Osteocyte (in vitro differentiated cells): ENCODE data around the gene TBCEL. TPM values are rescaled to one million over a fixed set of nuclear protein-coding genes. Genes with fewer than 3 reads are reported as not detected.

ENCODE experiments used
- DNase-seq: peaks from one replicate; pipeline ENCODE4 v3.0.0; 2021; ENCODE audit warnings: mixed read lengths; ENCODE audit not compliant: unreplicated experiment; ENCODE audit errors: extremely low spot score
- H3K27ac Mint-ChIP-seq: one replicate; pipeline ENCODE4 v1.8.0; 2021; ENCODE audit warnings: mild to moderate bottlenecking, mixed read lengths; ENCODE audit not compliant: unreplicated experiment
- H3K27me3 Mint-ChIP-seq: one replicate; pipeline ENCODE4 v1.8.0; 2021; ENCODE audit warnings: mixed read lengths; ENCODE audit not compliant: unreplicated experiment
- H3K36me3 Mint-ChIP-seq: one replicate; pipeline ENCODE4 v1.8.0; 2021; ENCODE audit warnings: mixed read lengths; ENCODE audit not compliant: unreplicated experiment
- H3K4me1 Mint-ChIP-seq: one replicate; pipeline ENCODE4 v1.8.0; 2021; ENCODE audit warnings: mixed read lengths; ENCODE audit not compliant: unreplicated experiment
- H3K4me3 Mint-ChIP-seq: one replicate; pipeline ENCODE4 v1.8.0; 2021; ENCODE audit warnings: mild to moderate bottlenecking, moderate library complexity, mixed read lengths; ENCODE audit not compliant: unreplicated experiment
- H3K9me3 Mint-ChIP-seq: one replicate; pipeline ENCODE4 v1.8.0; 2021; ENCODE audit warnings: mixed read lengths; ENCODE audit not compliant: unreplicated experiment
- total RNA-seq: library from RNA; stranded (reverse); gene quantifications from 2 replicates; pipeline ENCODE4 v1.2.1, GENCODE V29; 2021
- TF ChIP-seq, protein P1 (sequence below): fragments of 200-600 bp; sonication (generic); IDR thresholded peaks from 2 replicates; pipeline ENCODE4 v1.5.0; 2021; ENCODE audit warnings: antibody characterized with exemption, mild to moderate bottlenecking, moderate library complexity

TBCEL gene
- total RNA-seq, 1 donor from 2014 or later, result 40.4 TPM

DNA sequence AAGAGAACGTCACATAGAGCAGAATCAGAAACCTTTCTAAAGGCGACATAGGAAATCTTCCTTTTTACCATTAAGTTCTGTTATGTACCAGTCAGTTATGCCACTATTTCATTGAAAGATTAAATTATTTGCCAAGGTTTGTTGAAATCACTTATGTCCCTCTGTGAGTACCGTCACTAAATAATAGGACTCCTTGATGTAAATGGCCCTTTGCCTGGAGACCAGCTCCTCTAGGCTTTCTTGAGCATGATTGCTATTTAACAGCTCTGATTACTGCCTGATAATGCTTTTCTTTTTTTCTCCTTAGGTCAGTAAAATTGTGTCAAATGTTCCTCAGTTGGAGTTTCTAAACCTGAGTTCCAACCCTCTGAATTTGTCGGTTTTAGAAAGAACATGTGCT is 29.3 kb downstream of the TBCEL start:
- no peak overlapping the region for H3K27ac Mint-ChIP-seq
- no peaks in the 10 kb centered on the region for H3K4me1 Mint-ChIP-seq
- H3K27me3 Mint-ChIP-seq, result no peaks in the 10 kb centered on the region
- no peaks in the 10 kb centered on the region for H3K9me3 Mint-ChIP-seq
- H3K36me3 Mint-ChIP-seq, result peaks cover 48% of the 10 kb centered on the region
- TF ChIP-seq, protein P1, sequence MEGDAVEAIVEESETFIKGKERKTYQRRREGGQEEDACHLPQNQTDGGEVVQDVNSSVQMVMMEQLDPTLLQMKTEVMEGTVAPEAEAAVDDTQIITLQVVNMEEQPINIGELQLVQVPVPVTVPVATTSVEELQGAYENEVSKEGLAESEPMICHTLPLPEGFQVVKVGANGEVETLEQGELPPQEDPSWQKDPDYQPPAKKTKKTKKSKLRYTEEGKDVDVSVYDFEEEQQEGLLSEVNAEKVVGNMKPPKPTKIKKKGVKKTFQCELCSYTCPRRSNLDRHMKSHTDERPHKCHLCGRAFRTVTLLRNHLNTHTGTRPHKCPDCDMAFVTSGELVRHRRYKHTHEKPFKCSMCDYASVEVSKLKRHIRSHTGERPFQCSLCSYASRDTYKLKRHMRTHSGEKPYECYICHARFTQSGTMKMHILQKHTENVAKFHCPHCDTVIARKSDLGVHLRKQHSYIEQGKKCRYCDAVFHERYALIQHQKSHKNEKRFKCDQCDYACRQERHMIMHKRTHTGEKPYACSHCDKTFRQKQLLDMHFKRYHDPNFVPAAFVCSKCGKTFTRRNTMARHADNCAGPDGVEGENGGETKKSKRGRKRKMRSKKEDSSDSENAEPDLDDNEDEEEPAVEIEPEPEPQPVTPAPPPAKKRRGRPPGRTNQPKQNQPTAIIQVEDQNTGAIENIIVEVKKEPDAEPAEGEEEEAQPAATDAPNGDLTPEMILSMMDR, result no peak
- DNase-seq, result no peak
- no peak overlapping the region for H3K4me3 Mint-ChIP-seq

- H3K27me3 Mint-ChIP-seq, result no peaks in the 10 kb centered on the region
- H3K4me1 Mint-ChIP-seq, result no peaks in the 10 kb centered on the region
Observed at GRCh38 chr11:121054266-121054665, 30.4 kb downstream of the TBCEL start.

DNA sequence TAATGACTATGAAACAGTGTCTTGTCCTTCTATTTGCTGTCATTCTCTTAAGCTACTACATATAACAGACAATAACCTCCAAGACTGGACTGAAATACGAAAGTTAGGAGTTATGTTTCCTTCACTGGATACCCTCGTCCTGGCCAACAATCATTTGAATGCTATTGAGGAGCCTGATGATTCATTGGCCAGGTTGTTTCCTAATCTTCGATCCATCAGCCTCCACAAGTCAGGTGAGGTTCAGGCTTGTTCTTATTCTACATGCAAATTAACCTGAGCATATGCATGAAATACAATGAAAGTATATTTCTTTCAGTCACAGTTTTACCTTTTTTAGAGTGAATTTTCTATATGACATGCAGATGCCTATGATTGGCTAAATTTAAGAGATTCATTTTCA is 31.2 kb downstream of the TBCEL start:
- H3K4me1 Mint-ChIP-seq, result no peaks in the 10 kb centered on the region
- peaks cover 51% of the 10 kb centered on the region for H3K36me3 Mint-ChIP-seq
- H3K9me3 Mint-ChIP-seq, result no peaks in the 10 kb centered on the region
- H3K27ac Mint-ChIP-seq, result no peak overlapping the region
- no peak for DNase-seq
- no peaks in the 10 kb centered on the region for H3K27me3 Mint-ChIP-seq
- no peak overlapping the region for H3K4me3 Mint-ChIP-seq
- TF ChIP-seq, protein P1, result no peak

More at GRCh38 chr11:121054266-121054665, 30.4 kb downstream of the TBCEL start:
- Mint-ChIP-seq H3K27ac (no peak overlapping the region), H3K9me3 (no peaks in the 10 kb centered on the region), H3K36me3 (peaks cover 48% of the 10 kb centered on the region), H3K4me3 (no peak overlapping the region)
- DNase-seq, result no peak
- TF ChIP-seq, protein P1, result no peak

GRCh38 chr11:121057922-121058321 is 34.0 kb downstream of the TBCEL start:
- TF ChIP-seq, protein P1, result no peak
- peaks cover 54% of the 10 kb centered on the region for H3K36me3 Mint-ChIP-seq
- no peak overlapping the region for H3K27ac Mint-ChIP-seq
- H3K4me3 Mint-ChIP-seq, result no peak overlapping the region
- no peaks in the 10 kb centered on the region for H3K9me3 Mint-ChIP-seq
- H3K4me1 Mint-ChIP-seq, result no peaks in the 10 kb centered on the region
- no peak for DNase-seq
- H3K27me3 Mint-ChIP-seq, result no peaks in the 10 kb centered on the region

- Mint-ChIP-seq H3K4me1 (no peaks in the 10 kb centered on the region), H3K36me3 (peaks cover 60% of the 10 kb centered on the region), H3K4me3 (no peak overlapping the region), H3K27me3 (no peaks in the 10 kb centered on the region), H3K9me3 (no peaks in the 10 kb centered on the region), H3K27ac (no peak overlapping the region)
- TF ChIP-seq, protein P1, result no peak
- DNase-seq, result no peak
Observed at GRCh38 chr11:121058941-121059340, 35.0 kb downstream of the TBCEL start.
